ENCODE results near the gene NCOA7.
A peak's percentile ranks its signal among the peaks of the same experiment; 100 is the strongest.

NCOA7 gene

DNA sequence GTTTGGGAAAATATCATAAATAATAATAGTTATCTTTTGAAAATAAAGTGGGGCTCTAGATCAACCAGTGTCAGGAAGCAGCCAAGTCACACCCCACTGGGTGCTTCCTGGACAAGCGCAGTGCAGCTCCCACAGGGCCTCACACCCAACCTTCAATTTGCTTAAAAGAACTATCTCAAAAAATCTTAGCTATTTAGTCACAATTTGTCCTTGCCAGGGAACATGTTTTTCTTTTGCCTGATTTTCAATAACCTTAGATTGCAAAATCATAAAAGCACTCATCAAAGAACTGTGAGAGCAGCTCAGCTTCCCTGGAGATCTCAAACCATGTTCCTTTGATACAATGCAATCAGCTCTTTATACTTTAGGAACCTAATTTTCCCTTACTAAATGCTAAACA, 1.6 kb upstream of the NCOA7 start:
- TF ChIP-seq JUND (IDR thresholded peaks at IDR 0.05; ENCODE audit: low read depth) = no peak
- in situ Hi-C loops (cut with HindIII; ENCODE audit: low pct_unique_long_range_greater_than_20kb, low sequenced_read_pairs) = no loop called here
- no peak for DNase-seq (ENCODE audit: low read depth in 1 of 2, low spot score in 1 of 2)

DNA sequence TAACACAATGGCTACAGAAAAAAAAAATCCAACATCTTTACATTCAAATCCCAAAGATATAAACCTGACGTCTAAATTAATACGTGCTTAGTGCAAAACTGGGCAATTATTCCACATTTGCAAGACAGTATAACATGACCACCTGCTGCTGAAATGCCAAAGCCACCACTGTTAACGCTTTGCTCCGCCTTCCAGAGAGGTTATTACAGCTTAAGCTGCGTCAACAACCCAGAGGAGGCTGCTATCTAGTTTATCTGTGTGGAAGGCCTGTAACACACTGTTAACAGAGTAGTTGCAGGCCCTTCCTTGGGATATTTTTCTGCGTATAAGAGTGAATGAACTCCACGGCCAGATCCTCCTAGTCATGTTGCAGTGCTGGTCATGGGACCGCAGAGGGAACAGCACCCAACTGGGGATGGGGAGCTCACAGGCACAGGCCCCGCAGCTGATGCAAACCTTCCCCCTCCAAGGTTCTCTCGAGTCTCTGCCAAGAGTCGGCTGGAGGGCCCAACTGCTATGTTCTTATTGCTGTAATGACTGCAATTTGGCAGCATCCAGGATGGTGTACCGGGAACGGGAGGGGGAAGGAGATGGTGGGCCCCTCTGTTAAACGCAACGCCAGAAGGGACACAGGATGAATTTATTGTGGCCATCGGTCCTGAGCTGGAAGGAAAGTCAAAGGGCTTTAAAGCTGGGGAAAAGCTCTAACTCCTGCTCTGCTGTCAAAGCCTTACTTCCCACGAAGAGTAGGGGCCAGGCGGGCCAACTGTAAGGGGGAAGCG, 993 bp upstream of the NCOA7 start:
- peak in 1 of 2 experiments; percentile 13 for DNase-seq (ENCODE audit: low read depth in 1 of 2, low spot score in 1 of 2)
- in situ Hi-C loops (cut with HindIII; ENCODE audit: low pct_unique_long_range_greater_than_20kb, low sequenced_read_pairs) = no loop called here
- TF ChIP-seq JUND (IDR thresholded peaks at IDR 0.05; ENCODE audit: low read depth) = no peak

DNA sequence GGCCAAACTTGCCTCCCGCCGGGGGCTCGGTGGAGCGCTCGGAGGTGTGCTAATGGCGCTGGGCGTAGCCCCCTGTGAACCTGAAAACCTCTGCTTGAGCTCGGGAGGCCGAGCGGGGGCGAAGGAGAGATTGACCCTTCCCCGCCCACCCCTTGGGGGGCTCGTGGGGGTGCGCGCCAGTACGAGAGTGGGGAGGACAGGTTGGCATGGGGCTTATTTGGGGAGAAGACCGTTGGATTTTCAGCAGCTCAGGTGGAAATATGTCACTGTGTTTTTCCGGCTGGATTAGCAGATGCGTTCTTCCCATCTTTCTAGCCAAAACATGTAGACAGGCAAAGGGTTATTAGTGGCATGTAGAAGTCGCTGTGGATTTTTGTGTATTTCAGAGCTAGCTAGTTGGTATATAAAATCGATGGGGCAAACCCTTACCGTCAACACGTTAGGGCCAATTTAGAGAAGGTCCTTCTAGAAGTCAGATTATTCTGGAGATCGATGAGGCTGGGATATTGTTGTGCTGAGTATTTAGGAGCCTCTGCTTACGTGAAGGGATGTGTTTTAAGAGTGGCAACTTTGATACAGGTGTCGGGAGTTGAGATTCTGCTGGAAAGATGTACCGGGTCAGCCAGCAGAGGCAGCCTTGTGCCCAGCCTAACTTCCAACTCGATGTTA, 525 bp downstream of the NCOA7 start:
- in situ Hi-C loops (cut with HindIII; ENCODE audit: low pct_unique_long_range_greater_than_20kb, low sequenced_read_pairs) = no loop called here
- TF ChIP-seq JUND (IDR thresholded peaks at IDR 0.05; ENCODE audit: low read depth) = no peak
- peak; percentile 45 to 46 for DNase-seq (ENCODE audit: low read depth in 1 of 2, low spot score in 1 of 2)

DNA sequence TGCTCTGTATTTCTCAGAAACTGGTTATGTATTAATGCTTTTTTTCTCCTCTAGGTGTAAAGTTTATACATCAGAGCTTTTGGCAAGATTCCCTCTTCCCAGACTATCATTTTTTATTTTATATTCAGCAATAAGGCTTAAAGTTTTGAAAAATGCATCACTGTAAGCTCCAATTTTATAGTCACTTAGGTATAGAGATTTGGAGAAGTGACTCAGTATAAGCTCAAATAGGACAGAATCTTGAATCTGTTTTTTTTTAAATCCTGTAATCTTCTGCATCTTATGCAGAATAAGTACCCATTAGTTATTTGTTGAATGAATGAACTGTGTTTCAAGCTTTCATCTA, 1.0 kb downstream of the NCOA7 start:
- in situ Hi-C loops (cut with HindIII; ENCODE audit: low pct_unique_long_range_greater_than_20kb, low sequenced_read_pairs) = no loop called here
- no peak for TF ChIP-seq JUND (IDR thresholded peaks at IDR 0.05; ENCODE audit: low read depth)
- DNase-seq (ENCODE audit: low read depth in 1 of 2, low spot score in 1 of 2) = no peak

DNA sequence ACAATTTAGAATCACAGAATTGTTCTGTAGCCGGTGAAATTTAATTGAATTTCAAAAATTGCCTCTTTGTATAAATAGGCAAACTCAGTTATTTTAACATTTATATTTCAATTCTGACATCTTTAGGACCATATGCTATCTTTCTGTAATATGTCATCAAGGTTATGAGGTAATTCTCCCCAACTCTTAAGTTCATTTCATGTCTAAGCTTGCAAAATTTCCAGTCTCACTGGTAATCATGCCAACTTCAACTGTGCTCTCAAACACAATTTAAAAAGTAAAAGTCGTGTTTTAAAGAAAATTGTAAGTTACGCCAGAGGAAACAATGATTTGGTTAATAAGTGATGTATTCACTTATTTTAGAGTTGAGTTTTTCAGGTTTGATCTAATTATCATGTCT, 1.4 kb downstream of the NCOA7 start:
- TF ChIP-seq JUND (IDR thresholded peaks at IDR 0.05; ENCODE audit: low read depth) = no peak
- in situ Hi-C loops (cut with HindIII; ENCODE audit: low pct_unique_long_range_greater_than_20kb, low sequenced_read_pairs) = no loop called here
- DNase-seq (ENCODE audit: low read depth in 1 of 2, low spot score in 1 of 2) = no peak

DNA sequence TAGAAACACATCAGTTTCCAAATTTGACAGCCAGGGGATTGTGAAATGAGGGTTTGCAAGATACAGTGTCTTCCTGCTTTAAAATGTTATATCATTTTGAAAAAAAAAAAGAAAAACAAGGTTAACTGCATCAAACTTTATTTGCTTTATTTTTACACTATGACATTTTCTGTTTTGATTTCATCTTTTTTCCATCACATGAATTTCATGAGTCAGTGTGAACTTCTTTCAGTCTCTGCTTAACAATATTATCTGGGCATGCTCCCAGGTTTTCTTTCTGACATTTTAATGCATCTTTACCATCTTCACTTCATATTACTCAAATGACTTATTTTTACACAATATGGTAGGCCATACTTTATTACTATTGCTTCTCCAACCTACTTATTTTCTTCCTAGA, 1.9 kb downstream of the NCOA7 start:
- in situ Hi-C loops (cut with HindIII; ENCODE audit: low pct_unique_long_range_greater_than_20kb, low sequenced_read_pairs) = no loop called here
- DNase-seq (ENCODE audit: low read depth in 1 of 2, low spot score in 1 of 2) = no peak
- TF ChIP-seq JUND (IDR thresholded peaks at IDR 0.05; ENCODE audit: low read depth) = no peak

DNA sequence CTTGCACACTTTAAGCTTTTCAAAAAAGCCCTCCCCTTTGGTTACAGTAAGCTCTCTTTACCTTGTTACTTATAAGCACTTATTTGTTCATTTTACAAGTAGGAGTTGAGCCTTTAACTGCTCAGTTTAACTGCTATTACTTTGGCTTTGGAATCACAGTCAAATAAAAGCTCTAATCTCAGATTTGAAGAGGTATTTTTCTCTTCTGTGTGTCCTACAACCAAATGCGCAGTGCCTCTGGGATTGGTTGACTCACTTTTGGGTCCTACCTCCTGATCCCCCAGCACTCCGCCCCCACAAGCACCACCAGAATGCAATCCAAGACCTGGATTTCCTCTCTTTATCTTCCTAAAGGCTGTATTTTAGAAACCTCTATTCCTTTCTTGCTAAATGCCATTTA, 2.5 kb downstream of the NCOA7 start:
- no peak for DNase-seq (ENCODE audit: low read depth in 1 of 2, low spot score in 1 of 2)
- no peak for TF ChIP-seq JUND (IDR thresholded peaks at IDR 0.05; ENCODE audit: low read depth)
- in situ Hi-C loops (cut with HindIII; ENCODE audit: low pct_unique_long_range_greater_than_20kb, low sequenced_read_pairs) = no loop called here

DNA sequence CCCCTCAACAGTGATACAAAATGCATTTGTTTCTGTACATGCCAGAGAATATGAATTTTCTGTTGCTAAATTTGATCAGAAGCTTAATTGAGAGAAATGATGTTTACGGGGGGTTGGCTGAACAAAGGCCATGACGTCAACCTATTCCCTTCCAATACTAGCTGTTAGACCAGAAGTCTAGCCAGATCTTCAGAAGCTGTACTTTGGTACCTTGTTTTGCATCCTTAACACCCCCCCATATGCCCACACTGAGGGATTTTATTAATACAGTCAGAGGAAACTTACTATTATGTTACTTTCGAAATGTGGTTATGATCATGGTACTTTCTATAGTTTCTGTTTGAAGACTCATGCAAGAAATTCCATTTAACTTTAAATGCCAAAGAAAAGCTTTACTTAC, 3.1 kb downstream of the NCOA7 start:
- no peak for DNase-seq (ENCODE audit: low read depth in 1 of 2, low spot score in 1 of 2)
- no peak for TF ChIP-seq JUND (IDR thresholded peaks at IDR 0.05; ENCODE audit: low read depth)
- in situ Hi-C loops (cut with HindIII; ENCODE audit: low pct_unique_long_range_greater_than_20kb, low sequenced_read_pairs) = no loop called here

DNA sequence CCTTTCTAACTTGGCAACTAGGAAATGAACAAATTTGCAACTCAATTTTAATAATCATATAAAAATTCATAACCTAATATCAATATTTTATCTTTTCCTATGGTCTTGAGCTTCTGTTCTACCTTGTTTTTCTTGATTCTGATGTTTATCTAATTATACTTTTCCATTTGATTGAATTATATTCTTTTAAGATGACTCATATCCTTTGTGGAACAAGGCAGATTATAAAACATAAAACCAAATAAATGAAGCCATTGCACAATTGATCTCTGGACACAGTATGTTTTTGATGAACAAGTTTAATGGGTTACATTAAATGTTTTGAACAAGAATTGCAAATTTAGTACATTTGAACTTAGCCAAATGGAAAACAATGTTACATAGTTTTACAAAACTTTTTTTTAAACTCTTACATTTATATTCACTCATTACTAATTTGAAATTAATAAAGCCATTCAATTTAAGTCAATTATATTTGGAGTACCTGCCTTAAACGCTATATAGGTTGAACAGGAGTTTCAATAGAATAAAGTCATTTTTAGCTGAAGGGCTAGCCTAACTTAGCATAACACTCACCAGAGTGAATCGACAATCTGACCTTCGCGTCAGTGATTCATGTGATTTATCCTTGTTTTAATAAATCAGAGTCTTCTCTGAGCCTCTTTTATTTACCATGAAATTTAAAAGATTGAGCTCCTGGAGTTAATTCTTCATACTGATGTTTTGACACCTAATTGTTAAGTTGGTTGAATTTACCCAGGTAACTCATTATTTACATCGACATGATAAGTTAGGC, 3.8 kb downstream of the NCOA7 start:
- DNase-seq (ENCODE audit: low read depth in 1 of 2, low spot score in 1 of 2) = no peak
- in situ Hi-C loops (cut with HindIII; ENCODE audit: low pct_unique_long_range_greater_than_20kb, low sequenced_read_pairs) = no loop called here
- no peak for TF ChIP-seq JUND (IDR thresholded peaks at IDR 0.05; ENCODE audit: low read depth)

DNA sequence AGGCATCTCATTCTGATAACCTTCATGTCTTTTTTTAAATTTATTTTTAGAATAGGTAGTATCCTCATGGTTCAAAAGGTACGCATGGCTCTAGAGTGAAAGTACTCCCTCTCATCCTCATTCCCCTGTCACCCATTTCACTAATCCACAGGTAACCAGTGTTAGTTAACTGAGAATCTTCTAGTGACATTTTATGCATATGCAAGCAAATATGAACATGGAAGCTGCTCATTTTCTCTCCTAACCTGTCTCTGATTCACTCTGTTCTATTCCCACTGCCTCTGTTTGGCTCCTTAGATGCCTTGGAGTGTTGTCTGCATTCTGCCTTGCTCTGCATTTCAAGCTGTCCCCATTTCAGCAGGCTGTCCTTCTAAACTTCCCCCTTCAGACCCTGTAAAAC, 4.5 kb downstream of the NCOA7 start:
- in situ Hi-C loops (cut with HindIII; ENCODE audit: low pct_unique_long_range_greater_than_20kb, low sequenced_read_pairs) = no loop called here
- TF ChIP-seq JUND (IDR thresholded peaks at IDR 0.05; ENCODE audit: low read depth) = no peak

DNA sequence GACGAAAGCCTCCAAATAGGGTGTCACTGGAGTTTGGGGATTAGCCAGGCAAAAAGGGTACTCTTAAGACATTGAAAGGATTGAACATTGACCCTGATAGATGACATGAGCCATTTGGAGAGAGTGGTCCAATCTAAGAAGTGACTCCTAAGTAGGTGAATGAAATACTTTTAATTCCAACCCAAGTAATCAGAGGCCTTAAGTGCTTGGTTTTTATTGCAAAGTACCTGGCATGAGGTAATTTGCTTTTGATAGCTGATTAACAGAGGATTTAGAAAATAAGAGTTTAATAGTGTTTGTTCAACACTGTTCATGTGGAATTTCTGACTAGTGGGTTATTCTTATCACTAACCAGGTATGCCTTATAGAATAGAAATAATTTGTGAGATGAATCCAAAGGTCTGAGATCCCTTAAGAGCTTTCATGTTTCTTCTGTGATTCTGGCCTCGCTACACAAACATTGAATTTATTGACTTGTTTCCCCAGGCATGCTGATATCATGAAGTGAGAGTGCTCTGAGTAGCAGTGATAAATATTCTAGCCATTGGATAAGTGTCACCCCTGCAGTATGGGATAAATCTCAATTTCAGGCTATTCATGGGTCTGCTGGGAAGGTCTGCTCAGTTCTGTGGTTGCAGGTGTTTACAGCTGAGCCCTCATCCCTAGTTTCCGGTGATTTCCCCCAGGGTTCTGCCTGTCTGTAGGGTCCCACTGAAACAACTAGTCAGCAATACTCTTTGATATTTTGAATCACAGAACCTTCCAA, 6.5 kb downstream of the NCOA7 start:
- DNase-seq (ENCODE audit: low read depth in 1 of 2, low spot score in 1 of 2) = no peak
- in situ Hi-C loops (cut with HindIII; ENCODE audit: low pct_unique_long_range_greater_than_20kb, low sequenced_read_pairs) = no loop called here
- TF ChIP-seq JUND (IDR thresholded peaks at IDR 0.05; ENCODE audit: low read depth) = no peak

More for the DNA sequence above, 4.5 kb downstream of the NCOA7 start:
- no peak for DNase-seq (ENCODE audit: low read depth in 1 of 2, low spot score in 1 of 2)

DNA sequence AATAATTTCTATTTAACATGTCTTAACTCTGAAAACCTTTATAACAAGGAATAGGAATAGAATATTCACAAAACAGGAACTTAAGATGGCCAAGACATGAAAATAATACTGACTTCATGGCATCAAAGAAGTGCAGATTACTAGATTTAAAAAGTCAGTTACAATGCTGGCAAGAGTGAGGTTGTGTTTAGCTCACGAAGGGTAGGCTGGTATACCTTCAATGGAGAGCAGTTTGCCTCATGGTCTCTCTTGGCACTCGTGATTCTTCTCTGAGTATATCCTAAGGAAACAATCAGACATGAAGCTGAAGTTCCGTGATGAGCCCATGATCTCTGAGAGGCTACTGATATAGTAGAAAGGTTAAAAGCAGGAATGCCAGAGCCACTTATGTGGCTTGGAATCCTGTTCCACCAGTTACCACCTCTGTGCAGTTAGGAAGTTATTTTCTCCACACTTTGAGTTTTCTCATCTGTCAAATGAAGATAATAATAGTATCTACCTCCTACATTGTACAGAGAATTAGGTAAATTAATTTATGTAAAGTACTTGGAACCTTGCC, 7.2 kb downstream of the NCOA7 start:
- in situ Hi-C loops (cut with HindIII; ENCODE audit: low pct_unique_long_range_greater_than_20kb, low sequenced_read_pairs) = no loop called here

More for the DNA sequence above, 7.2 kb downstream of the NCOA7 start:
- TF ChIP-seq JUND (IDR thresholded peaks at IDR 0.05; ENCODE audit: low read depth) = no peak
- no peak for DNase-seq (ENCODE audit: low read depth in 1 of 2, low spot score in 1 of 2)

Measured in T47D (cell line).